Measurements from ENCODE around the gene IFT52. TPM values are rescaled to one million over a fixed set of nuclear protein-coding genes. Genes with fewer than 3 reads are reported as not detected.
A peak's percentile ranks its signal among the peaks of the same experiment; 100 is the strongest.
"Not testable (repeated sequence)": the region's sequence is repeated elsewhere in the genome, so short reads cannot be mapped to it uniquely, and the experiment has no call there.

IFT52 gene
- total RNA-seq, 2 experiments from 2014 or later: 13.7 to 15.5 TPM

- no peak overlapping the region for H3K4me3 Mint-ChIP-seq
- no peak for TF ChIP-seq CTCF (IDR thresholded peaks at IDR 0.05)
- H3K27me3 ChIP-seq (ENCODE audit: control insufficient read depth in 1 of 2, insufficient read depth in 2 of 2, low read length in 2 of 2): no peaks in the 10 kb centered on the region
- peaks cover 11% of the 10 kb centered on the region for H3K36me3 ChIP-seq (ENCODE audit: insufficient read depth, low read length)
- H3K27ac ChIP-seq (ENCODE audit: low read depth in 1 of 2, low read length in 2 of 2): no peak overlapping the region
- intact Hi-C loops (cut with DNase I, micrococcal nuclease): no loop called here
- no peak for DNase-seq
- ChIA-PET POLR2A (interaction anchor here (1.0 kb wide), 1 partner anchor 22 kb away, joined by 3 read pairs; no protein-coding TSS in a partner anchor), CTCF (no interaction called here)
- peaks cover 13% of the 10 kb centered on the region for H3K36me3 Mint-ChIP-seq (ENCODE audit: low read depth)
- H3K4me1 ChIP-seq (ENCODE audit: insufficient read depth, low read length): no peaks in the 10 kb centered on the region
- no peaks in the 10 kb centered on the region for H3K9me3 Mint-ChIP-seq
- no peaks in the 10 kb centered on the region for H3K27me3 Mint-ChIP-seq
- H3K27ac Mint-ChIP-seq: no peak overlapping the region
- peaks cover 1% of the 10 kb centered on the region for H3K4me1 Mint-ChIP-seq (ENCODE audit: low read depth)
- ATAC-seq (ENCODE audit: poor library complexity): no peak
- no peak overlapping the region for H3K4me3 ChIP-seq (ENCODE audit: low read length)
- no peaks in the 10 kb centered on the region for H3K9me3 ChIP-seq (ENCODE audit: control insufficient read depth in 1 of 2, insufficient read depth in 1 of 2, low read length in 2 of 2)
Observed at GRCh38 chr20:43650997-43651525, 60.3 kb downstream of the IFT52 start.

- CTCF ChIA-PET; POLR2A ChIA-PET; DNase-seq; H3K4me3 ChIP-seq (ENCODE audit: low read length); H3K36me3 ChIP-seq (ENCODE audit: insufficient read depth, low read length); H3K4me3 Mint-ChIP-seq; H3K27me3 Mint-ChIP-seq; H3K27me3 ChIP-seq (ENCODE audit: control insufficient read depth in 1 of 2, insufficient read depth in 2 of 2, low read length in 2 of 2); H3K9me3 Mint-ChIP-seq; H3K27ac Mint-ChIP-seq; H3K27ac ChIP-seq (ENCODE audit: low read depth in 1 of 2, low read length in 2 of 2); intact Hi-C loops (cut with DNase I, micrococcal nuclease); H3K4me1 Mint-ChIP-seq (ENCODE audit: low read depth); H3K36me3 Mint-ChIP-seq (ENCODE audit: low read depth); H3K4me1 ChIP-seq (ENCODE audit: insufficient read depth, low read length); ATAC-seq (ENCODE audit: poor library complexity); H3K9me3 ChIP-seq (ENCODE audit: control insufficient read depth in 1 of 2, insufficient read depth in 1 of 2, low read length in 2 of 2): not testable (repeated sequence)
Observed at GRCh38 chr20:43651650-43652184, 61.0 kb downstream of the IFT52 start.

- no peaks in the 10 kb centered on the region for H3K9me3 Mint-ChIP-seq
- H3K4me3 ChIP-seq (ENCODE audit: low read length): no peak overlapping the region
- H3K36me3 ChIP-seq (ENCODE audit: insufficient read depth, low read length): no peaks in the 10 kb centered on the region
- H3K9me3 ChIP-seq (ENCODE audit: control insufficient read depth in 1 of 2, insufficient read depth in 1 of 2, low read length in 2 of 2): no peaks in the 10 kb centered on the region
- ChIA-PET POLR2A (no interaction called here), CTCF (no interaction called here)
- no peaks in the 10 kb centered on the region for H3K27me3 ChIP-seq (ENCODE audit: control insufficient read depth in 1 of 2, insufficient read depth in 2 of 2, low read length in 2 of 2)
- TF ChIP-seq CTCF (IDR thresholded peaks at IDR 0.05): no peak
- peaks cover 19% of the 10 kb centered on the region for H3K4me1 Mint-ChIP-seq (ENCODE audit: low read depth)
- H3K27ac ChIP-seq (ENCODE audit: low read depth in 1 of 2, low read length in 2 of 2): no peak overlapping the region
- DNase-seq (no peak), ATAC-seq (ENCODE audit: poor library complexity) (no peak)
- intact Hi-C loops (cut with DNase I, micrococcal nuclease): no loop called here
- H3K36me3 Mint-ChIP-seq (ENCODE audit: low read depth): peaks cover 6% of the 10 kb centered on the region
- H3K4me1 ChIP-seq (ENCODE audit: insufficient read depth, low read length): peaks cover 18% of the 10 kb centered on the region
- H3K27ac Mint-ChIP-seq: peak overlapping the region; percentile 51
- no peak overlapping the region for H3K4me3 Mint-ChIP-seq
- no peaks in the 10 kb centered on the region for H3K27me3 Mint-ChIP-seq
Observed at GRCh38 chr20:43653966-43654365, 63.2 kb downstream of the IFT52 start.

- H3K36me3 ChIP-seq (ENCODE audit: insufficient read depth, low read length); DNase-seq; H3K36me3 Mint-ChIP-seq (ENCODE audit: low read depth); H3K27me3 Mint-ChIP-seq; CTCF ChIA-PET; H3K9me3 Mint-ChIP-seq; ATAC-seq (ENCODE audit: poor library complexity); H3K27ac Mint-ChIP-seq; POLR2A ChIA-PET; H3K27me3 ChIP-seq (ENCODE audit: control insufficient read depth in 1 of 2, insufficient read depth in 2 of 2, low read length in 2 of 2); intact Hi-C loops (cut with DNase I, micrococcal nuclease); H3K27ac ChIP-seq (ENCODE audit: low read depth in 1 of 2, low read length in 2 of 2); H3K4me3 Mint-ChIP-seq; H3K9me3 ChIP-seq (ENCODE audit: control insufficient read depth in 1 of 2, insufficient read depth in 1 of 2, low read length in 2 of 2); H3K4me3 ChIP-seq (ENCODE audit: low read length): not testable (repeated sequence)
- peaks cover 18% of the 10 kb centered on the region for H3K4me1 ChIP-seq (ENCODE audit: insufficient read depth, low read length)
- peaks cover 19% of the 10 kb centered on the region for H3K4me1 Mint-ChIP-seq (ENCODE audit: low read depth)
Observed at GRCh38 chr20:43655176-43655575, 64.4 kb downstream of the IFT52 start.
